ENCODE results near the gene ADGRG6.

DNA sequence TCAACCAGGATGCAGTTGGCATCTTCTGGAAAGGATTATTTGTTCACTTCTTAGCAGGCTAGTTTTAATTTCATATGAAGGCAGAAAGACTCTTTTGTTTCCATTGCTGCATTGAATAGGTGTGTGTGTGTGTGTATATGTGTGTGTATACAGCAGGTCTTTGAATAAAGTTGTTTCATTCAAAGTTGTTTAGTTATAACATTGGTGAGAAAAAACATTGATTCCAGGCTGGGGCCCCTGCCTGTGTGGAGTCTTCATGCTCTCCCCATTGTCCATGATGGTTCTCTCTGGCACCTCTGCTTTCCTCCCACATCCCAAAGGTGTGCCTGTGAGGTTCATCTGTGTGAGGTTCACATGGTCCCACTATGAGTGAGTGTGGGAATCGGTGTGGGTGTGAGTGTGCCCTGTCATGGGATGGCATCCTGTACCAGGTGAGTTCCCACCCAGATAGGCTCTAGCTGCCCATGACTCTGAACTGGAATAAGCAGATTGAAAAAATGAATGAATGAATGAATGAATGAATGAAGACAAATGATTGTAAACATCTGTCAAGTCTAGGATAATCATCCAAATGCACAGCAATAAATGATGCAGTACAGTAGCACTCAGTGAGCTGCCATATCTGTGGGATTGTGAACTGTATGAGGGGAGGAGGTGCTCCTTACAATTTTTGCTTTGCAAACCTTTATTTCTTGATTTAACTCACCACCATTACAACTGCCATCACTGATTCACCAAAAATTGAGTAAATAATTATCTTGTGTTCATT is 156.0 kb downstream of the ADGRG6 start:
- TF ChIP-seq EZH2 (IDR thresholded peaks at IDR 0.05; ENCODE audit: insufficient read depth, poor library complexity, severe bottlenecking) (no peak), EZH2phosphoT487 (IDR thresholded peaks at IDR 0.05; ENCODE audit: insufficient read depth, low read depth) (no peak)
